Fibroblast of skin of scalp (primary cell): Measurements from ENCODE around the gene HSPA12B.

Source experiments
- DNase-seq: peaks from one replicate; pipeline ENCODE4 v3.0.0-alpha.2; 2013

Gene HSPA12B

DNA sequence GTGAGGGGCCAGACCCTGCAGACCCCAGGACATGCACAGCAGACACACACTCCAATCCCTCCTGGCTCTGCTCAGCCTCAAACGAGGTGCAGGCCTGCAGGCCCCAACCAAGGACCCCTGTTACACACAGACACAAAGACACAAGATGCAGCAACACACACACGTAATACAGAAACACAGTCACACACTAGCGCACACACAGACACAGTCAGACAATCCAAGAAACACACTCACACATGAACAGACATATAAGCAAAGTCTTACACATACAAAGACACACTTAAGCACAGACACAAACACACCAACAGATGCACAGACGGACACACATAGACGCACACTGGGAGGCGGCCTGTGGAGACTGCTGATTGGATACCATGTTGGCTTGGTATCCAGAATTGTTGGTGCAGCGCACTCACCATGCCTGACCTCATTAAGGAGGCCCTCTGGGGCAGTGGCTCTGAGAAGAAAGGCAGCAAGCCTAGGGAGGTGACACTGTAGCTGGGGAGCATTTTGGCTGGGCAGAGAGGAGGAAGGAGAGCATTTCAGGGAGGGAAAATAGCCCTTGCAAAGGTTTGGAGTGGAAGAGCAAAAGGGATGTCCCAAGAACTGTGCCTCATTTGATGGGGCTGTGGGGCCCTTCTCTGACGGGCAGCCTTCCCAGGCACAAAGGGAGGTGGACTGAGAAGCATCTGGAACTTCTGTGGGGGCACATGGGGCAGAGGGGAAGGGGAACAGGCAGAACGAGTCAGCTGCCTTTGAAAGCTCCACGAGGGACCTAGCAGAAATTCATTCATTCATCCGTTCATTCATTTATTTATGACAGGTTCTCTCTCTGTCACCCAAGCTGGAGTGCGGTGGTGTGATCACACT, 1.4 kb upstream of the HSPA12B start:
- peak; percentile 4 for DNase-seq

- no peak for DNase-seq
Measured at GRCh38 chr20:3731944-3732326, 550 bp upstream of the HSPA12B start.

DNA sequence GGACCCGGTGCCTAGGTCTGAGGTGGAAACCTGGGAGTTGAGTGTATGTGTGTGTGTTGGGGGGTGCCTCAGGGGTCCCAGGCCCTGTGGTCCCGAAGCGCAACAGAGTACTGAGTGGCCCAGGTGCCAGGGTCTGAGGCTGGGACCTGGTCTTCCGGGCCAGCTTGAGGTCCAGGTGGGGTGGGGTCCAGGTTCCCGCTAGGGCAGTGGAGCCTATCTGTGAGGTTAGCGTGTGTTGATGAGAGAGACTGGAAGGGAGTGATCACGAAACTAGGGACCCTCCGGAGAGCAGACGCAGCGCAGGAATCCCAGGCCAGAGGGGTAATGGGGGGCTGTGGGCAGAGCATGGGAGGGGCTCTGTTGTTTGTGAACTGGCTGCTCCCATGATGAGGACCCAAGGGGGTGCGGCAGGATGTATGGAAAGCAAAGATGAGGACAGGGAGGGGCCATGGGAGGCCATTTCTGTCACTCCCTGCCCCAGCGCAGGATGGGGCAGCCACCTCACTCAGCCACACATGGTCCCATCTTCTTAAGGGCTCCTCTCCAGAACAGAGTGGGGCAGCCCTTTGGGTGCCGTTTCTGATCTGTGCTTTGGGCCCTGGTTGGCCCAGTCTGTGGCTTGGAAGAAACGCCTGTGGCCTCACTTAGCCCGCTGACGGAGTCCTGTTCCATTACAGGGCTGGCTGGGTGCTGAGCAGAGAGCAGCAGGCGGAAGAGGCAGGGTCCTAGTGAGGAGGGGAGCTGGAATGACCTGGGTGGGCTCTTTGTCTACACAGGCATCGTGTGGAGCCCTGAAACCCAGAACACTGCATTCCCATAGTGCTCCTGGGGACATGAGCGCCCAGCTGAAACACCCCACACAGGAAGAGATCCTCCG, 872 bp downstream of the HSPA12B start:
- no peak for DNase-seq

DNA sequence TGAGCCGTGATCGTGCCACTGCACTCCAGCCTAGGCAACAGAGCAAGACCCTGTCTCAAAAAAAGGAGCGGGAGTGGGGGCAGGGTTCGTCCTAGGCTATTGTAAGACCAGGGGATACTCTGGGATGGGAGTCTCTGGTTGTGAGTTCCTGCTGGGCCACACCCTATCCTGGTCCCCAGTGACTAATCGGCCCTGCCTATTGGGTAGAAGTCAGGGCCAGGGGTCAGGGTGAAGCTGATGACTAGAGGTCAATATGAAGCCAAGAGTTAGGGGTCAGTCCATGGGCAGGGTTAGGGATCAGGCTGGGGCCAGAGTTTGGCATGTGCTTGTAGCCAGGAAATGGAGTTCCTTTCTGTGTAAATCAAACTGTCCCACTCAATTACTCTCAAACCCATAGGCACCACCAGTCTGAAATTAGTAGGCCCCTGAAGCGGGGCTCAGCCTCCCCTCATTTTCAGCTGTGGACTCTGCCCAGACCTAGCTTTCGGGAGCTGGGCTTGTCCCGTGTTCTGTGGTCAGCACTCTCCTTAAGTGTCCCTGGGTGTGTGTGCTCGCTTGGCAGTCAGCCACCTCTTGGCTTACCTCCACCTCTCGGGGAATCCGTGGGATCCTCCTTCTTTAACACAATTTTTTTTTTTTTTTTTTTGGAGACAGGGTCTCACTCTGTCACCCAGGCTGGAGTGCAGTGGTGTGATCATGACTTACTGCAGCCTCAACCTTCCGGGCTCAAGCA, 1.8 kb downstream of the HSPA12B start:
- no peak for DNase-seq

DNA sequence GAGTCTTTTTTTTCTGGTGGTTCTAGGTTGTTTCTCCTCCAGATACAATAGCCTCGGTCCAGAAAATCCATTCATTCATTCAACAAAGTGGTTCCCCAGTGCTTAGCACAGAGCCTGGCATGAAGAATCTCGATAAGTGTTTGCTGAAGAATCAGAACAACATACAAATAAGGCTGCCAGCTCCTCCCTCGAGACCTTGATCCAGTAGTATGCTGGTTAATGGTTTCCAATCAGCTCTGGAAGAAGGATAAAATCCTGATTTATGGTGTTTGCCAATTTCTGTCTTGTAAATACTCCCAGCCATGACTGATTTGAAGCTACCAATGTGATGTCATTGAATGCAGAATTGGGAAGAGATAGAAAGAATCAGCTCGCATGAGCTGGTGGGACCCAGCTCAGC, 3.3 kb downstream of the HSPA12B start:
- no peak for DNase-seq

- no peak for DNase-seq
Measured at GRCh38 chr20:3738111-3739053, 5.9 kb downstream of the HSPA12B start.

DNA sequence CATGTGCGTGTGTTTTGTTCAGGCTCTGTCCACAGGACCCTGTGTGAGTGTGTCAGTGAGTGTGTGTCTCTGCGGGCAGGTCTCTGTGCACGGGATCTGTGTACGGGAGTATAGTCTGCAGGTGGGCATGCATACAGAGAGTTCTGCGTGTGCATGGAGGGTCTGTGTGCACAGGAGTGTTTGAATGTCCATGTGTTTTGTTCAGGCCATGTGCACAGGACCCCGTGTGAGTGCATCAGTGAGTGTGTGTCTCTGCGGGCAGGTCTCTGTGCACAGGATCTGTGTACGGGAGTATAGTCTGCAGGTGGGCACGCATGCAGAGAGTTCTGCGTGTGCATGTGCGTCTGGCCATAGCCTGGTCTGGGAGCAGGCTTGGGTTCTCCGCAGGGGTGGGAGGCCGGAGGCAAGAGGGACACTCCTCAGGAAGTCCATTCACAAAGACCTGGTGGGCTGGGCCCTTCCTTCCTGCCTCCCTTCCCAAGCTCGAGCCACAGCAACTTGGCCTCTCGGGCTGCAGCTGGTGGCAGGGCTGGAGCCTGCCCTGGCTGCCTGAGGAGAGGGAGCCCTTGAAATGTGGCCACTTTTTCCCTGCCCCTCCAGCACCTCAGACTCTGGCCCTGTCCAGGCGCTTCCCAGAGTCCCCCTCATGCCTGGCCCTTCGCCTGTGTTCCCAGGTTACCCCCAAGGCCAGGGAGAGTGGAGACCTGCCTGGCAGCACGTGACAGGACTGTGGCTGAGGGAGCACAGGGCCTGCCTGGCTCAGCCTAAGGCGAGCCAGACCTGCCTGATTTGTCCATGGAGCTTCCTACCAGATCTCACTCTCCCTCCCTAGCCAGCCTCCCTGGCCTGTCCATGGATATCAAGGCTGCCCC, 6.8 kb downstream of the HSPA12B start:
- DNase-seq = no peak

DNA sequence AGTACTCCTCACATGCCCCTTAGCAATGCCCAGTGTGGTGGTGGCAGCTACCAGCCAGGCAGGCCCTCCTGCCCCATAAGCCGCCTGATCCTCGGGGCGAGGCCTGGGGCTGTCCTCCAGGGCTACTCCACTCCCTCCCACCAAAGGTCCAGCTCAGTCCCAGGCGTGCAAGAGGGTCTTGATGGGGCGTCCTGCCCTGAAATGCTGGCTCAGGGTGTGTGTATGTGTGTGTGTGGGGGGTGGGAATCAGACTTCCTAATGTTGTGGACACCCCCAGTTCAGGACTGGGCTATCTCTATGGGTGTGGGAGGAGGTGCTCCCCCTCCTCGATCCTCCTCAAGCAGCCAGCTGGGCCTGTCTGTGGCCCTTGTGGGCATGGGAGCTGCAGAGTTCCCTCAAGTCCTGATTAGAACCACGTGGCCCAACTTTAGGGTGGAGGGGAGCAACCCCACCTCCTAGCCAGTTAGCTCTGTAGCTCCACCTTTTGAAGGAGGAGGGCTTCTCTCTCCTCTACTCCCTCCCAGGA, 7.5 kb downstream of the HSPA12B start:
- DNase-seq = no peak

DNA sequence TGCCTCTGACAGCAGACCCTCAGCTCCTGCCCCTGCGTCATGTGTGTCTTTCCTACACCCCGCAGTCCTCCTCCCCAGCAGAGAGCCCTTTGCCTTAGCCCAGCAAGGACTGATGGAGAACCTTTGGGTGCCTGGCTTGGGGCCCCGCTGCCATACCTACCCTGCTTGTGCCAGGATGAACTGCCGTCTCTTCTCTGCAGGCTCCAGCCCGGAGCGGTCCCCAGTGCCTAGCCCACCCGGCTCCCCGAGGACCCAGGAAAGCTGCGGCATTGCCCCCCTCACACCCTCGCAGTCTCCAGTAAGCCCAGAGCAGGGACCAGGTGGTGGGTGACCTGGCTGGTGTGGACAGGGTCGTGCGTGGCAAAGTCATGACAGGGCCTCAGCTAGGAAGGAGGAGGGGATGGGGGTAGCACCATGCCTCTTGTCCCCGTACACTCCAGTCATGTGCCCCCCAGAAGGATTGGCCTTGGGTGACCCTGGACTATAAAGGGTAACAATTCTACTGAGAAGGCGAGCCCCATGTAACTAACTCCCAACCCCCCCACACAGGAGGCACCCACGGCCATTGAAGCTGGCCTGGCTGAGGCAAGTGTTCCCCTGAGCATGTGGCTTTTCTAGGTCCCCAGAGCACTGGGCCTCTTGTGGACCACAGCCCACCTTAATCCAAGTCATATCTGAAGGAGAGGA, 8.3 kb downstream of the HSPA12B start:
- DNase-seq = no peak

DNA sequence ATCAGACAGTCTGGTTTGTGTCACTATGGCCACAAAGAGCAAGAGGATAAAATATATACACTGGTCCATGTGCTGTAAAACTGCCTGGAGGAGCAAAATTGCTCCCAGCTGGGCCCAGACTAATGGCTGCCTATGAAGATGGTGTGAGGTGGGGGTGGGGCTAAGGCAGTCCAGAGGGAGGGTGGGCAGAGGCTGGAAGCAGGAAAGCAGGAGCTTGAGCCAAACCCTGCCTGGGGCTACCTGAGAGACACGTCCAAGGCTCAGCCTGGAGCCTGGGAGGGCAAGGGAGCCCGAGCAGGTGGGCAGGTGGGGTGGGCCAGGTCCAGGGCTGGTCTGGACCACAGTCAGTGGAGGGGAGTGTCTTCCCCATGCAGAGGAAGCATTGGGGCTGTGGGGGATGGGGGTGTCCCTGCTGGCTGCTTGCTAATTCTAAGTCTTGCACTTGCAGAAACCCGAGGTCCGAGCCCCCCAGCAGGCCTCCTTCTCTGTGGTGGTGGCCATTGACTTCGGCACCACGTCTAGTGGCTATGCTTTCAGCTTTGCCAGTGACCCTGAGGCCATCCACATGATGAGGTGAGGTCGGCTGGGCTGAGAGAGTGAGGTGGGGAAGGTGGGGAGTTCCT, 9.5 kb downstream of the HSPA12B start:
- no peak for DNase-seq

- DNase-seq = peak; percentile 22
Measured at GRCh38 chr20:3743251-3743650, 10.8 kb downstream of the HSPA12B start.

DNA sequence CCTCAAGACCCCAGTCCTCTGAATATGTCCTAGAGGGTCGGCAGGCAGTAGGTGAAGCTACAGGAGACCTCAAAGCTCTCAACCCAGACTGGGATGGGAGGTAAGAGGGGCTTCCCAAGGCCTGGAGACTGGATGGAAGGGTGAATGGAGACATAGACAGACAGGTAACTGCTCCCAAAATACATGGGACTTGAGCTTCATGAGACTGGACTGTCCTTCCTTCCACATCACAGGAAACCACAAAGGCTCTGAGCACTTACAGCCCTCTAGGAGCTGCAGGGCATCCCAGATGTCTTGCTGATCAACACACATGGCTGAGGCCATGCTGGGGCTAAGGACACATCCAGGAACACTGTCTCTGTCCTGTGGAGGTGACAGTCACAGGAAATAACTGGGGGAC, 11.6 kb downstream of the HSPA12B start:
- no peak for DNase-seq

- DNase-seq = no peak
Measured at GRCh38 chr20:3744806-3745685, 12.6 kb downstream of the HSPA12B start.

- DNase-seq = no peak
Measured at GRCh38 chr20:3745686-3746173, 13.2 kb downstream of the HSPA12B start.

- no peak for DNase-seq
Measured at GRCh38 chr20:3747471-3747870, 15.0 kb downstream of the HSPA12B start.

DNA sequence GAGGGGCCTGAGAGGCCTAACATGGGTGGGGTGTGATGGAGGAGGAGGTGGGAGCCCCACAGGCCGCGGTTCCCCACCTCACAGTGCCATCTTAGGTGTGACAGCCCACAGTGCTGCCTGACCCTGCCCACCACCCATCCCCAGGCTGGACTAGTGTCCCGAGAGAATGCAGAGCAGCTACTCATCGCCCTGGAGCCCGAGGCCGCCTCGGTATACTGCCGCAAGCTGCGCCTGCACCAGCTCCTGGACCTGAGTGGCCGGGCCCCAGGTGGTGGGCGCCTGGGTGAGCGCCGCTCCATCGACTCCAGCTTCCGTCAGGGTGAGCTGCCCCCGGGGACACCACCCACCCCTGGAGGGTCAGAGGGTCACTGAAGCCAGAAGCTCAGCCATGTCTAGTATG, 15.6 kb downstream of the HSPA12B start:
- no peak for DNase-seq

DNA sequence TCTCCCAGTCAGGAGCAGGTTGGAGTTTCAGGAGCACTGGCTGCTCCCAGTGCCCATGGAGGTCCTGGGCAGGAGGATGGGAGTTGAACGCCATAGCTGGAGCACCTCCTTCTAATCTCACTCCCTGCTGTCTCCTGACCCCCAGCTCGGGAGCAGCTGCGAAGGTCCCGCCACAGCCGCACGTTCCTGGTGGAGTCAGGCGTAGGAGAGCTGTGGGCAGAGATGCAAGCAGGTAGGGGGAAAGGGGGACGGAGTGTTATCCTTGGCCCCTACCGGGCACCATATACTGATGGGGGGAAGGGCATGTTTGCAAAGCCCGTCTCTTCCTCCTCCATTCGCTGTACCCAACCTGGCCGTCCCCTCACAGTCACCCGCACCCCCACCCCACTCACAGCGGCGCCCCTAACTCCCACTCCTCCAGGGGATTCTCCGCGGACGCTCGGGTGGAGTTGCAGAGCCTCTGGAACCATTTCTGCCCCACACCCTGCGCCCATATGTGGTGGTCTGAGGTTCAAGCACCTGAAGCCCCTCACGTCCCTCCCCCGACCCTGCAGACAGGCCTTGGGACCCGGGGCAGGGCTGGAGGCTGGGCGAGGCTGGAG, 16.7 kb downstream of the HSPA12B start:
- no peak for DNase-seq
